Measurements from ENCODE around the gene LRP1B. TPM values are rescaled to one million over a fixed set of nuclear protein-coding genes. Genes with fewer than 3 reads are reported as not detected.

The LRP1B gene
- total and polyA plus RNA-seq, 2 of the 8 experiments (the other 6 are each of a cell fraction or from before 2014, with no cell fraction given) = 0.03 TPM; not detected in 1

GRCh38 chr2:142025394-142025793, 105.4 kb downstream of the LRP1B start:
- H3K4me1 ChIP-seq (replicated peaks in 1 of 4; ENCODE audit: control insufficient read depth in 3 of 4, insufficient read depth in 4 of 4, low read length in 3 of 4) = no peaks in the 10 kb centered on the region; a peak in 3 of 7 replicates
- POLR2A ChIA-PET (ENCODE audit: partially characterized antibody) = no interaction called here

More at GRCh38 chr2:142025394-142025793, 105.4 kb downstream of the LRP1B start:
- no peaks in the 10 kb centered on the region for H3K36me3 ChIP-seq (ENCODE audit: control insufficient read depth in 2 of 4, insufficient read depth in 4 of 4, low read length in 3 of 4)
- H3K4ac ChIP-seq (replicated peaks; ENCODE audit: insufficient read length, low read depth, low read length) = no peak overlapping the region
- no peak for FAIRE-seq
- no peak for DNase-seq (ENCODE audit: low read depth in 1 of 2, low spot score in 2 of 2)
- no peak for TF ChIP-seq RAD21 (IDR thresholded peaks at IDR 0.05 in 1 of 2, conservative IDR thresholded peaks at IDR 0.05 in 1 of 2; ENCODE audit: low read depth in 2 of 2, low read length in 2 of 2)
- no peak for TF ChIP-seq NRF1 (IDR thresholded peaks at IDR 0.05; ENCODE audit: low read depth, low read length)
- no peak for TF ChIP-seq EZH2 (IDR thresholded peaks at IDR 0.05; ENCODE audit: low read depth, low read length, severe bottlenecking)
- TF ChIP-seq CREB1 (IDR thresholded peaks at IDR 0.05) = no peak
- no peak for TF ChIP-seq NANOG (IDR thresholded peaks at IDR 0.05; ENCODE audit: insufficient read depth, low read depth, low read length, poor library complexity, severe bottlenecking)
- TF ChIP-seq ASH2L (IDR thresholded peaks at IDR 0.05; ENCODE audit: low read length) = no peak
- peak; percentile 32; the same call in 1 of the 2 replicates for TF ChIP-seq MAFK (IDR thresholded peaks at IDR 0.05; ENCODE audit: low read depth, low read length)
- H3K18ac ChIP-seq (ENCODE audit: extremely low read depth, low read length) = no peak overlapping the region
- no peak overlapping the region for H4K91ac ChIP-seq (replicated peaks; ENCODE audit: insufficient read length, low read length)
- no peaks in the 10 kb centered on the region for H3K27me3 ChIP-seq (replicated peaks in 1 of 4; ENCODE audit: control insufficient read depth in 3 of 4, extremely low read depth in 1 of 4, insufficient read depth in 3 of 4, low read length in 3 of 4)
- H2BK12ac ChIP-seq (ENCODE audit: low read depth, low read length) = no peak overlapping the region
- H2BK15ac ChIP-seq (ENCODE audit: low read length) = no peak overlapping the region
- no peaks in the 10 kb centered on the region for H4K20me1 ChIP-seq (replicated peaks in 1 of 2; ENCODE audit: control insufficient read depth in 1 of 2, insufficient read depth in 2 of 2, low read length in 2 of 2)
- no peak overlapping the region for H3K27ac ChIP-seq (ENCODE audit: low read depth, low read length)
- H3K9ac ChIP-seq (replicated peaks in 1 of 4; ENCODE audit: extremely low read depth in 1 of 4, low read depth in 3 of 4, low read length in 3 of 4) = no peak overlapping the region
- no peak overlapping the region for H2AFZ ChIP-seq (ENCODE audit: low read length)
- H2AK5ac ChIP-seq (ENCODE audit: low read depth, low read length) = no peak overlapping the region
- H3K56ac ChIP-seq (replicated peaks; ENCODE audit: insufficient read length, low read depth, low read length) = no peak overlapping the region
- no peak overlapping the region for H3K4me3 ChIP-seq (ENCODE audit: extremely low read depth in 1 of 4, insufficient read depth in 2 of 4, low read depth in 3 of 4, low read length in 4 of 4)
- no peak overlapping the region for H2BK20ac ChIP-seq (ENCODE audit: low read length)
- no peak overlapping the region for H4K8ac ChIP-seq (ENCODE audit: extremely low read depth, insufficient read depth, low read length)
- no peak overlapping the region for H2BK120ac ChIP-seq (replicated peaks; ENCODE audit: low read depth, low read length)
- H3K79me1 ChIP-seq (ENCODE audit: low read depth, low read length) = no peaks in the 10 kb centered on the region
- H3K9me3 ChIP-seq (ENCODE audit: insufficient read depth in 2 of 2, low read depth in 1 of 2, low read length in 1 of 2) = no peaks in the 10 kb centered on the region
- no peak overlapping the region for H2BK5ac ChIP-seq (ENCODE audit: low read depth, low read length)
- H4K5ac ChIP-seq (ENCODE audit: insufficient read length, low read depth, low read length) = no peak overlapping the region
- WGBS, 2 experiments (ENCODE audit: extremely low coverage in 1 of 2, insufficient coverage in 1 of 2, insufficient read length in 1 of 2, insufficient replicate concordance in 2 of 2, low coverage in 1 of 2, low lambda C conversion rate in 2 of 2, missing lambda C conversion rate in 1 of 2) = 87% methylated on average over 1 of the region's 1 CpG; no CpG with 5 or more reads in 1 of the 2 experiments
- no peak overlapping the region for H3K14ac ChIP-seq (ENCODE audit: insufficient read length)
- H3K4me2 ChIP-seq (ENCODE audit: insufficient read depth in 1 of 2, low read depth in 2 of 2, low read length in 2 of 2) = no peak overlapping the region
- H3K79me2 ChIP-seq (ENCODE audit: control insufficient read depth in 1 of 2, insufficient read depth in 2 of 2, low read length in 2 of 2) = no peaks in the 10 kb centered on the region
- CTCF ChIA-PET (ENCODE audit: partially characterized antibody) = no interaction called here
- no peak overlapping the region for H3K23ac ChIP-seq (ENCODE audit: insufficient read length)
- no peaks in the 10 kb centered on the region; the same call in 1 of the 2 replicates for H3K23me2 ChIP-seq (ENCODE audit: low read depth, low read length)

All from H1 (cell line).